ENCODE measurements around the gene STKLD1.
"Not testable (repeated sequence)": the region's sequence is repeated elsewhere in the genome, so short reads cannot be mapped to it uniquely, and the experiment has no call there.

STKLD1 gene

GRCh38 chr9:133437753-133438531, 61.8 kb downstream of the STKLD1 start:
- no peak for DNase-seq (ENCODE audit: low spot score)
- FAIRE-seq: no peak

- FAIRE-seq: no peak
These were observed 63.2 kb downstream of the STKLD1 start for GRCh38 chr9:133439337-133439736.

GRCh38 chr9:133440874-133441273, 64.7 kb downstream of the STKLD1 start:
- no peak for FAIRE-seq
- DNase-seq (ENCODE audit: low spot score): no peak

More at GRCh38 chr9:133439337-133439736, 63.2 kb downstream of the STKLD1 start:
- DNase-seq (ENCODE audit: low spot score): no peak

GRCh38 chr9:133441571-133441970, 65.4 kb downstream of the STKLD1 start:
- DNase-seq (ENCODE audit: low spot score): no peak
- FAIRE-seq: no peak

- DNase-seq (ENCODE audit: low spot score) (no peak), FAIRE-seq (no peak)
These were observed 67.1 kb downstream of the STKLD1 start for GRCh38 chr9:133443248-133443647.

GRCh38 chr9:133443982-133444381, 67.8 kb downstream of the STKLD1 start:
- DNase-seq (ENCODE audit: low spot score): no peak
- no peak for FAIRE-seq

- DNase-seq (ENCODE audit: low spot score) (no peak), FAIRE-seq (no peak)
These were observed 69.3 kb downstream of the STKLD1 start for GRCh38 chr9:133445293-133445969.

- no peak for DNase-seq (ENCODE audit: low spot score)
These were observed 72.4 kb downstream of the STKLD1 start for GRCh38 chr9:133448487-133448972.

GRCh38 chr9:133449760-133450159, 73.6 kb downstream of the STKLD1 start:
- FAIRE-seq (peak; percentile 62), DNase-seq (ENCODE audit: low spot score) (peak; percentile 78)

More at GRCh38 chr9:133448487-133448972, 72.4 kb downstream of the STKLD1 start:
- FAIRE-seq: no peak

GRCh38 chr9:133451865-133452264, 75.7 kb downstream of the STKLD1 start:
- FAIRE-seq; DNase-seq (ENCODE audit: low spot score): not testable (repeated sequence)

- FAIRE-seq (no peak), DNase-seq (ENCODE audit: low spot score) (no peak)
These were observed 76.4 kb downstream of the STKLD1 start for GRCh38 chr9:133452562-133452961.

- no peak for DNase-seq (ENCODE audit: low spot score)
- no peak for FAIRE-seq
These were observed 77.5 kb downstream of the STKLD1 start for GRCh38 chr9:133453651-133454050.

GRCh38 chr9:133454325-133454724, 78.2 kb downstream of the STKLD1 start:
- no peak for DNase-seq (ENCODE audit: low spot score)
- FAIRE-seq: no peak

- no peak for DNase-seq (ENCODE audit: low spot score)
These were observed 78.9 kb downstream of the STKLD1 start for GRCh38 chr9:133454943-133455673.

More at GRCh38 chr9:133454943-133455673, 78.9 kb downstream of the STKLD1 start:
- FAIRE-seq: no peak
